ENCODE results near the gene BLCAP.
"Not testable (repeated sequence)": the region's sequence is repeated elsewhere in the genome, so short reads cannot be mapped to it uniquely, and the experiment has no call there.

BLCAP gene

DNA sequence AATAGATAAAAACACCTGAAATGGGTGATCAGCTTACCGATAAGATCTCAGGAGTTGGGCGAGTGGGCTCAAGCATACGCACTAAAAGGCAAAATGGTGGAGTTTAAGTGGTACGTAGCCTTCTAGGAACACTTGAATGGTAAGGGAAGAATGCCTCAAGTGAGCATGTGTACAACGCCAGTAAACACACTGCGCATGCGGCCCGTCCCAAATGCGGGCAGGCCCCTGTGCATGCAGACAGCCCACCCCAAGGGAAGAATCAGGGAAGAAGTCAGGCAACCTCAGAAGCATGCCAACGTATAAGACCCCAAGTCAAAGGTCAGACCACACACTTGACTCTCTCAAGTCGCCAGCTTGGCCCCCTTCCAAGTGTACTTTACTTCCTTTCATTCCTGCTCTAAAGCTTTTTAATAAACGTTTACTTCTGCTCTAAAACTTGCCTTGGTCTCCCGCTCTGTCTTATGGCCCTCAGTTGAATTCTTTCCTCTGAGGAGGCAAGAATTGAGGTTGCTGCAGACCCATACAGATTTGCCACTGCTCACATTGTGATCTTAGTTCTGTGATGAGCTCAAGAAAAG lies 27.1 kb upstream of the BLCAP start:
- H3K23ac ChIP-seq (ENCODE audit: low read length); DNase-seq; H3K4ac ChIP-seq (ENCODE audit: low read depth, low read length); H4K8ac ChIP-seq (ENCODE audit: low read depth, low read length); H3K79me1 ChIP-seq (ENCODE audit: low read length); H2BK15ac ChIP-seq (replicated peaks; ENCODE audit: low read depth); H2BK5ac ChIP-seq (ENCODE audit: low read length); H3K27me3 ChIP-seq (ENCODE audit: insufficient read depth, low read length, poor library complexity); H3K79me2 ChIP-seq (ENCODE audit: control insufficient read depth, insufficient read depth, low read length); H4K5ac ChIP-seq (ENCODE audit: low read length); H2BK120ac ChIP-seq (ENCODE audit: low read depth, low read length); H3K4me1 ChIP-seq (ENCODE audit: control insufficient read depth, low read depth, low read length); H3K56ac ChIP-seq (ENCODE audit: low read length); H2AK5ac ChIP-seq (ENCODE audit: low read length); H3K36me3 ChIP-seq (ENCODE audit: control insufficient read depth, insufficient read depth, low read length); H3K9ac ChIP-seq (ENCODE audit: low read length); H3K4me3 ChIP-seq (ENCODE audit: low read length); H3K18ac ChIP-seq (ENCODE audit: low read length); H3K4me2 ChIP-seq (ENCODE audit: low read length); H3K27ac ChIP-seq (ENCODE audit: low read depth, low read length): not testable (repeated sequence)
- WGBS (ENCODE audit: extremely low coverage, insufficient coverage, low lambda C conversion rate) = no CpG with 5 or more reads among the region's 13 CpGs

DNA sequence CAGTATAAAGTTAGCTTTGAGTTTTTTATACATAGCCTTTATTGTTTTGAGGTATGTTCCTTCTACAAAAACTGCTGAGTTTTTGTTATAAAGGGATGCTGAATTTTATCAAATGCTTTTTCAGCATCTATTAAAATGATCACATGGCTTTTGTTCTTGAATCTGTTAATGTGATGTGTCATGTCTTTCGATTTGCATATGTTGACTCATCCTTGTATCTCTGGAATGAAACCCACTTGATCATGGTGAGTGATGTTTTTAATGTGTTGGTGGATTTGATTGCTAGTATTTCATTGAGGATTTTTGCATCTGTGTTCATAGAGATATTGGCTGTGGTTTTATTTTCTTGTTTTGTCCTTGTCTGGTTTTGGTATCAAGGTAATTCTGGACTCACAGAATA lies 24.7 kb upstream of the BLCAP start:
- Histone ChIP-seq H3K18ac (ENCODE audit: low read length) (no peak overlapping the region), H3K27ac (ENCODE audit: low read depth, low read length) (no peak overlapping the region), H3K23ac (ENCODE audit: low read length) (no peak overlapping the region), H2BK15ac (replicated peaks; ENCODE audit: low read depth) (no peak overlapping the region), H3K9ac (ENCODE audit: low read length) (no peak overlapping the region), H4K8ac (ENCODE audit: low read depth, low read length) (no peak overlapping the region), H3K4me1 (ENCODE audit: control insufficient read depth, low read depth, low read length) (no peaks in the 10 kb centered on the region), H3K79me2 (ENCODE audit: control insufficient read depth, insufficient read depth, low read length) (no peaks in the 10 kb centered on the region), H2BK5ac (ENCODE audit: low read length) (no peak overlapping the region), H3K4me3 (ENCODE audit: low read length) (no peak overlapping the region), H3K4ac (ENCODE audit: low read depth, low read length) (no peak overlapping the region), H4K5ac (ENCODE audit: low read length) (no peak overlapping the region), H3K56ac (ENCODE audit: low read length) (no peak overlapping the region), H3K36me3 (ENCODE audit: control insufficient read depth, insufficient read depth, low read length) (no peaks in the 10 kb centered on the region), H3K27me3 (ENCODE audit: insufficient read depth, low read length, poor library complexity) (no peaks in the 10 kb centered on the region), H2AK5ac (ENCODE audit: low read length) (no peak overlapping the region), H2BK120ac (ENCODE audit: low read depth, low read length) (no peak overlapping the region), H3K79me1 (ENCODE audit: low read length) (no peaks in the 10 kb centered on the region), H3K4me2 (ENCODE audit: low read length) (no peak overlapping the region)
- no CpG with 5 or more reads among the region's 1 CpG for WGBS (ENCODE audit: extremely low coverage, insufficient coverage, low lambda C conversion rate)
- peak; percentile 46 for DNase-seq

- H2BK5ac ChIP-seq (ENCODE audit: low read length); H2AK5ac ChIP-seq (ENCODE audit: low read length); H3K79me1 ChIP-seq (ENCODE audit: low read length); H3K27me3 ChIP-seq (ENCODE audit: insufficient read depth, low read length, poor library complexity); H4K5ac ChIP-seq (ENCODE audit: low read length); H4K8ac ChIP-seq (ENCODE audit: low read depth, low read length); H3K4ac ChIP-seq (ENCODE audit: low read depth, low read length); H3K9ac ChIP-seq (ENCODE audit: low read length); H3K4me1 ChIP-seq (ENCODE audit: control insufficient read depth, low read depth, low read length); DNase-seq; H3K79me2 ChIP-seq (ENCODE audit: control insufficient read depth, insufficient read depth, low read length); H3K23ac ChIP-seq (ENCODE audit: low read length); H2BK15ac ChIP-seq (replicated peaks; ENCODE audit: low read depth); H3K27ac ChIP-seq (ENCODE audit: low read depth, low read length); H3K4me3 ChIP-seq (ENCODE audit: low read length); H3K4me2 ChIP-seq (ENCODE audit: low read length); H3K56ac ChIP-seq (ENCODE audit: low read length); H3K36me3 ChIP-seq (ENCODE audit: control insufficient read depth, insufficient read depth, low read length); H2BK120ac ChIP-seq (ENCODE audit: low read depth, low read length); H3K18ac ChIP-seq (ENCODE audit: low read length): not testable (repeated sequence)
- no CpG with 5 or more reads among the region's 2 CpGs for WGBS (ENCODE audit: extremely low coverage, insufficient coverage, low lambda C conversion rate)
Measured at GRCh38 chr20:37551660-37552059, 24.0 kb upstream of the BLCAP start.

DNA sequence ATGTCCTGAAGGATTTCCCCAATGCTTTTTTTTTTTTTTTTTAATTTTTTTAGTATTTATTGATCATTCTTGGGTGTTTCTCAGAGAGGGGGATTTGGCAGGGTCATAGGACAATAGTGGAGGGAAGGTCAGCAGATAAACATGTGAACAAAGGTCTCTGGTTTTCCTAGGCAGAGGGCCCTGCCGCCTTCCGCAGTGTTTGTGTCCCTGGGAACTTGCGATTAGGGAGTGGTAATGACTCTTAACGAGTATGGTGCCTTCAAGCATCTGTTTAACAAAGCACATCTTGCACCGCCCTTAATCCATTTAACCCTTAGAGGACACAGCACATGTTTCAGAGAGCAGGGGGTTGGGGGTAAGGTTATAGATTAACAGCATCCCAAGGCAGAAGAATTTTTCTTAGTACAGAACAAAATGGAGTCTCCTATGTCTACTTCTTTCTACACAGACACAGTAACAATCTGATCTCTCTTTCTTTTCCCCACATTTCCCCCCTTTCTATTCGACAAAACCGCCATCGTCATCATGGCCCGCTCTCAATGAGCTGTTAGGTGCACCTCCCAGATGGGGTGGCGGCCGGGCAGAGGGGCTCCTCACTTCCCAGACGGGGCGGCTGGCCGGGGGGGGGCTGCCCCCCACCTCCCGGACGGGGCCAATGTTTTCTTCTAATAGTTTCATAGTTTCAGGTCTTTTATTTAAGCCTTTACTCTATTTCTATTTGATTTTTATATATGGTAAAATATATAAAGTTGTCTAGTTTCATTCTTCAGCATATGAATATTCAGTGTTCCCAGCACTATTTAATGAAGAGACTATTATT lies 22.6 kb upstream of the BLCAP start:
- H3K23ac ChIP-seq (ENCODE audit: low read length); H2BK120ac ChIP-seq (ENCODE audit: low read depth, low read length); H3K79me1 ChIP-seq (ENCODE audit: low read length); H3K56ac ChIP-seq (ENCODE audit: low read length); H3K36me3 ChIP-seq (ENCODE audit: control insufficient read depth, insufficient read depth, low read length); H3K27ac ChIP-seq (ENCODE audit: low read depth, low read length); DNase-seq; H4K5ac ChIP-seq (ENCODE audit: low read length); H3K4me2 ChIP-seq (ENCODE audit: low read length); H3K79me2 ChIP-seq (ENCODE audit: control insufficient read depth, insufficient read depth, low read length); H4K8ac ChIP-seq (ENCODE audit: low read depth, low read length); H2BK5ac ChIP-seq (ENCODE audit: low read length); H3K4ac ChIP-seq (ENCODE audit: low read depth, low read length); H3K27me3 ChIP-seq (ENCODE audit: insufficient read depth, low read length, poor library complexity); H2AK5ac ChIP-seq (ENCODE audit: low read length); H3K9ac ChIP-seq (ENCODE audit: low read length); H3K18ac ChIP-seq (ENCODE audit: low read length); H2BK15ac ChIP-seq (replicated peaks; ENCODE audit: low read depth); H3K4me1 ChIP-seq (ENCODE audit: control insufficient read depth, low read depth, low read length); H3K4me3 ChIP-seq (ENCODE audit: low read length): not testable (repeated sequence)
- WGBS (ENCODE audit: extremely low coverage, insufficient coverage, low lambda C conversion rate) = no CpG with 5 or more reads among the region's 16 CpGs

DNA sequence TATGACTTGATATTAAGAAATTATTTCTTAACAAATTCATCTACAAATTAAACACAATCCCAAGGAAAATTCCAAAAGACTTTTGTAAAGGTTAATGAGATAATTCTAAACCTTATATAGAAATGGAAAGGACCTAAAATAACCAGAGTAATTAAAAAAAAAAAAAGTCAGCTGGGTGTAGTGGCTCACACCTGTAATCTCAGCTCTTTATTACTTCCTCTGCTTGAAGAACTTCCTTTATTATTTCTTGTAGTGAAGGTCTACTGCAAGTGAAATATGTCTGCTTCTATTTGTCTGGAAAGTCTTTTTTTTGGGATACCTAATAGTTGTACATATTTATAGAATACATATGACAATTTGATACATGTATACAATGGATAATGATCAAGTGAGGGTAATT lies 20.2 kb upstream of the BLCAP start:
- H3K56ac ChIP-seq (ENCODE audit: low read length) = no peak overlapping the region
- H3K9ac ChIP-seq (ENCODE audit: low read length) = no peak overlapping the region
- H2BK15ac ChIP-seq (replicated peaks; ENCODE audit: low read depth) = no peak overlapping the region
- H3K18ac ChIP-seq (ENCODE audit: low read length) = no peak overlapping the region
- H3K36me3 ChIP-seq (ENCODE audit: control insufficient read depth, insufficient read depth, low read length) = no peaks in the 10 kb centered on the region
- H2BK5ac ChIP-seq (ENCODE audit: low read length) = no peak overlapping the region
- no peak overlapping the region for H3K4ac ChIP-seq (ENCODE audit: low read depth, low read length)
- no peak overlapping the region for H4K5ac ChIP-seq (ENCODE audit: low read length)
- no peak overlapping the region for H3K4me3 ChIP-seq (ENCODE audit: low read length)
- no peak overlapping the region for H2BK120ac ChIP-seq (ENCODE audit: low read depth, low read length)
- H3K4me2 ChIP-seq (ENCODE audit: low read length) = no peak overlapping the region
- H3K79me2 ChIP-seq (ENCODE audit: control insufficient read depth, insufficient read depth, low read length) = no peaks in the 10 kb centered on the region
- H4K8ac ChIP-seq (ENCODE audit: low read depth, low read length) = no peak overlapping the region
- H3K27ac ChIP-seq (ENCODE audit: low read depth, low read length) = no peak overlapping the region
- H3K4me1 ChIP-seq (ENCODE audit: control insufficient read depth, low read depth, low read length) = no peaks in the 10 kb centered on the region
- H2AK5ac ChIP-seq (ENCODE audit: low read length) = no peak overlapping the region
- no peaks in the 10 kb centered on the region for H3K79me1 ChIP-seq (ENCODE audit: low read length)
- H3K23ac ChIP-seq (ENCODE audit: low read length) = no peak overlapping the region
- no peaks in the 10 kb centered on the region for H3K27me3 ChIP-seq (ENCODE audit: insufficient read depth, low read length, poor library complexity)
- no peak for DNase-seq

DNA sequence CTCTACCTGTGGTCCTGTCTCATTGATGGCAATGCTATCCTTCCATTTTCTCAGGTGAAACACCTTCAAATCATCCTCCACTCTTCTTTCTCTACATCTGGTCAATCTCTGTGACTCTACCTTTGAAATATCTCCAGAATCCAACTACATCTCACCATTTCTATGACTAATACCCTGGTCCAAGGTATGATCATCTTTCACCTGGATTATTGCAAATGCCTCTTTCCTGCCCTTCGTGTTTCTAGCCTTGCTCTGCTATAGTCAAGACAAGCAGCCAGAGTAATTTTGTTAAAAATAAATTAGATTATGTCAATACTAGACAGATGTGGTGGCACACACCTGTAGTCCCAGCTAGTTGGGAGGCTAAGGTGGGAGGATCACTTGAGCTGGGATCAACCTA lies 17.8 kb upstream of the BLCAP start:
- Histone ChIP-seq H3K23ac (ENCODE audit: low read length) (no peak overlapping the region), H3K4me2 (ENCODE audit: low read length) (no peak overlapping the region), H3K9ac (ENCODE audit: low read length) (no peak overlapping the region), H3K4me3 (ENCODE audit: low read length) (no peak overlapping the region), H3K18ac (ENCODE audit: low read length) (no peak overlapping the region), H3K27ac (ENCODE audit: low read depth, low read length) (no peak overlapping the region), H2BK5ac (ENCODE audit: low read length) (no peak overlapping the region), H3K4me1 (ENCODE audit: control insufficient read depth, low read depth, low read length) (no peaks in the 10 kb centered on the region), H3K4ac (ENCODE audit: low read depth, low read length) (no peak overlapping the region), H3K79me1 (ENCODE audit: low read length) (no peaks in the 10 kb centered on the region), H4K5ac (ENCODE audit: low read length) (no peak overlapping the region), H2BK120ac (ENCODE audit: low read depth, low read length) (no peak overlapping the region), H3K36me3 (ENCODE audit: control insufficient read depth, insufficient read depth, low read length) (no peaks in the 10 kb centered on the region), H4K8ac (ENCODE audit: low read depth, low read length) (no peak overlapping the region), H3K79me2 (ENCODE audit: control insufficient read depth, insufficient read depth, low read length) (no peaks in the 10 kb centered on the region), H2BK15ac (replicated peaks; ENCODE audit: low read depth) (no peak overlapping the region), H3K56ac (ENCODE audit: low read length) (no peak overlapping the region), H3K27me3 (ENCODE audit: insufficient read depth, low read length, poor library complexity) (no peaks in the 10 kb centered on the region), H2AK5ac (ENCODE audit: low read length) (no peak overlapping the region)
- WGBS (ENCODE audit: extremely low coverage, insufficient coverage, low lambda C conversion rate) = no CpG with 5 or more reads among the region's 1 CpG
- DNase-seq = no peak
